Cardiac fibroblast (primary cell): ENCODE data around the gene TDRD1.

ENCODE experiments used
- DNase-seq, 2 donors: peaks; one replicate each; pipeline versions ENCODE4 v3.0.0 to v3.0.0-alpha.2; 2010; ENCODE audit warnings: low read depth in 2 of 2
- H3K4me3 ChIP-seq, 2 donors: replicated peaks in 1 of 2; 1 replicate in 1 of 2; 2 replicates in 1 of 2; pipeline ENCODE4 v1.5.1; 2011; ENCODE audit warnings: low read depth in 2 of 2, low read length in 2 of 2, mild to moderate bottlenecking in 2 of 2, moderate library complexity in 1 of 2
- CTCF ChIP-seq: IDR thresholded peaks from one replicate; pipeline ENCODE4 v1.5.1; 2011; ENCODE audit warnings: low read depth, mild to moderate bottlenecking, low read length, inconsistent platforms

Gene TDRD1

GRCh38 chr10:114173921-114174694, 5.0 kb upstream of the TDRD1 start, which contains the start of gene CCDC186:
Gene CCDC186, minus strand, starts transcription at chr10:114174203. Its CDS starts 10,935 bp downstream, at chr10:114163268.
- no peak for TF ChIP-seq CTCF
- peak; percentile 86 to 89 for DNase-seq
- H3K4me3 ChIP-seq = peak within 1 kb of the TSS; percentile 100

GRCh38 chr10:114174695-114175188, 4.4 kb upstream of the TDRD1 start:
- peak; percentile 51 to 56 for DNase-seq
- H3K4me3 ChIP-seq = peak overlapping the region; percentile 100
- TF ChIP-seq CTCF = no peak

- no peak for TF ChIP-seq CTCF
Observed at GRCh38 chr10:114175667-114176066, 3.5 kb upstream of the TDRD1 start.

GRCh38 chr10:114176511-114176910, 2.6 kb upstream of the TDRD1 start:
- no peak for DNase-seq
- no peak overlapping the region for H3K4me3 ChIP-seq
- TF ChIP-seq CTCF = no peak

More at GRCh38 chr10:114175667-114176066, 3.5 kb upstream of the TDRD1 start:
- no peak overlapping the region for H3K4me3 ChIP-seq
- DNase-seq = no peak

- no peak for TF ChIP-seq CTCF
- H3K4me3 ChIP-seq = no peak overlapping the region
- no peak for DNase-seq
Observed at GRCh38 chr10:114179747-114180146, 594 bp downstream of the TDRD1 start.

- DNase-seq = no peak
- TF ChIP-seq CTCF = no peak
- H3K4me3 ChIP-seq = no peak overlapping the region
Observed at GRCh38 chr10:114180937-114181336, 1.8 kb downstream of the TDRD1 start.

GRCh38 chr10:114181971-114182370, 2.8 kb downstream of the TDRD1 start:
- H3K4me3 ChIP-seq = no peak overlapping the region
- TF ChIP-seq CTCF = no peak
- no peak for DNase-seq
